Measurements from ENCODE around the gene PLD1.

DNA sequence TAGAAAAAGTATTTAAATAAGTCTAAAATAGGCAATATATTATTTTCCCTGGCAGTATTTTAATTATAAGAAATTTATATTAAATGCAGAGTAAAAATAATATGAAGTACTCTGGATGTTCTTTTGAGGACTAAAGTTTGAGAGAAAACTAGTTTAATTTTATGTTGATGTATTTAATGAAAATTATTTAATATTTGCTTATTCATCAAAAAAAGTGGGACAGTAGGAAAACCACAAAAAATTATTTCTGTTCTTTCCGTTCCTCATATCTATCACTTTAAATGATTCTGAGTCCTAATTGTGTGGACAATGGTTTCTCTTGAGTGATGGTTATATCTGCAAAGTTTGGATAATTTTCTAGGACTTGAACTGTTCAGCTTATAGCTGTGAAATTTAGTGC lies 202.8 kb downstream of the PLD1 start:
- TF ChIP-seq, protein P1, sequence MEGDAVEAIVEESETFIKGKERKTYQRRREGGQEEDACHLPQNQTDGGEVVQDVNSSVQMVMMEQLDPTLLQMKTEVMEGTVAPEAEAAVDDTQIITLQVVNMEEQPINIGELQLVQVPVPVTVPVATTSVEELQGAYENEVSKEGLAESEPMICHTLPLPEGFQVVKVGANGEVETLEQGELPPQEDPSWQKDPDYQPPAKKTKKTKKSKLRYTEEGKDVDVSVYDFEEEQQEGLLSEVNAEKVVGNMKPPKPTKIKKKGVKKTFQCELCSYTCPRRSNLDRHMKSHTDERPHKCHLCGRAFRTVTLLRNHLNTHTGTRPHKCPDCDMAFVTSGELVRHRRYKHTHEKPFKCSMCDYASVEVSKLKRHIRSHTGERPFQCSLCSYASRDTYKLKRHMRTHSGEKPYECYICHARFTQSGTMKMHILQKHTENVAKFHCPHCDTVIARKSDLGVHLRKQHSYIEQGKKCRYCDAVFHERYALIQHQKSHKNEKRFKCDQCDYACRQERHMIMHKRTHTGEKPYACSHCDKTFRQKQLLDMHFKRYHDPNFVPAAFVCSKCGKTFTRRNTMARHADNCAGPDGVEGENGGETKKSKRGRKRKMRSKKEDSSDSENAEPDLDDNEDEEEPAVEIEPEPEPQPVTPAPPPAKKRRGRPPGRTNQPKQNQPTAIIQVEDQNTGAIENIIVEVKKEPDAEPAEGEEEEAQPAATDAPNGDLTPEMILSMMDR (IDR thresholded peaks at IDR 0.05; ENCODE audit: low read depth, low read length, poor library complexity, severe bottlenecking): no peak
- no peak for TF ChIP-seq EZH2phosphoT487 (IDR thresholded peaks at IDR 0.05; ENCODE audit: borderline replicate concordance, low read length)
